ENCODE results near the gene RNASE13.
A peak's percentile ranks its signal among the peaks of the same experiment; 100 is the strongest.

The RNASE13 gene, protein sequence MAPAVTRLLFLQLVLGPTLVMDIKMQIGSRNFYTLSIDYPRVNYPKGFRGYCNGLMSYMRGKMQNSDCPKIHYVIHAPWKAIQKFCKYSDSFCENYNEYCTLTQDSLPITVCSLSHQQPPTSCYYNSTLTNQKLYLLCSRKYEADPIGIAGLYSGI

DNA sequence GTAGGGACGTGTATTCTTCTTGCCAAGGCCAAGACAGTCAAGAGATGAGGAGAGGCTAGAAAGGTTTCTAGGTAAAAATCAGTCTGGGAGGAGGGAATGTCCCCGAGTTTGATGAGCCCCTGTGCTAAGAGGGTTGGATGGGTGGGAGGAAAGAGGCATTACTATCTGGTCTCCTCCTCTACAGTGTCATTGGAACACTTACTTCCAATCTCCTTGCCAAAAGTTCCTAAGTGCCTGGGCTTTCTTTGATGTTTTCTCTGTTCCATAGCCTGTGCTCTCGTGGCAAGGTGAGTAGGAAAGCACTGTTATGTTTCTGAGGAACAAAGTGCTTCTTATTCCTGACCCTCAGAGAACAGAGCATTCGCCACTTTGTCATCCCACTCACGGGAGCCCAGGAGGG lies at the start of gene RNASE13:
RNASE13 (minus strand) TSS at position 101 of the 400 bp plus-strand sequence. CDS start 519 bp downstream, outside the sequence.
- Histone ChIP-seq H3K36me3 (replicated peaks) (no peaks in the 10 kb centered on the region), H3K4me3 (ENCODE audit: low read depth, low read length) (no peak within 1 kb of the TSS), H3K27ac (no peak within 1 kb of the TSS), H3K27me3 (replicated peaks) (peaks cover 2% of the 10 kb centered on the region)
- TF ChIP-seq, protein P1, sequence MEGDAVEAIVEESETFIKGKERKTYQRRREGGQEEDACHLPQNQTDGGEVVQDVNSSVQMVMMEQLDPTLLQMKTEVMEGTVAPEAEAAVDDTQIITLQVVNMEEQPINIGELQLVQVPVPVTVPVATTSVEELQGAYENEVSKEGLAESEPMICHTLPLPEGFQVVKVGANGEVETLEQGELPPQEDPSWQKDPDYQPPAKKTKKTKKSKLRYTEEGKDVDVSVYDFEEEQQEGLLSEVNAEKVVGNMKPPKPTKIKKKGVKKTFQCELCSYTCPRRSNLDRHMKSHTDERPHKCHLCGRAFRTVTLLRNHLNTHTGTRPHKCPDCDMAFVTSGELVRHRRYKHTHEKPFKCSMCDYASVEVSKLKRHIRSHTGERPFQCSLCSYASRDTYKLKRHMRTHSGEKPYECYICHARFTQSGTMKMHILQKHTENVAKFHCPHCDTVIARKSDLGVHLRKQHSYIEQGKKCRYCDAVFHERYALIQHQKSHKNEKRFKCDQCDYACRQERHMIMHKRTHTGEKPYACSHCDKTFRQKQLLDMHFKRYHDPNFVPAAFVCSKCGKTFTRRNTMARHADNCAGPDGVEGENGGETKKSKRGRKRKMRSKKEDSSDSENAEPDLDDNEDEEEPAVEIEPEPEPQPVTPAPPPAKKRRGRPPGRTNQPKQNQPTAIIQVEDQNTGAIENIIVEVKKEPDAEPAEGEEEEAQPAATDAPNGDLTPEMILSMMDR (IDR thresholded peaks at IDR 0.05; ENCODE audit: low read depth, low read length, missing control alignments) = no peak
- in situ Hi-C loops (cut with HindIII; ENCODE audit: low pct_ligation_motif_present, low sequenced_read_pairs) = no loop called here
- no peak for DNase-seq

DNA sequence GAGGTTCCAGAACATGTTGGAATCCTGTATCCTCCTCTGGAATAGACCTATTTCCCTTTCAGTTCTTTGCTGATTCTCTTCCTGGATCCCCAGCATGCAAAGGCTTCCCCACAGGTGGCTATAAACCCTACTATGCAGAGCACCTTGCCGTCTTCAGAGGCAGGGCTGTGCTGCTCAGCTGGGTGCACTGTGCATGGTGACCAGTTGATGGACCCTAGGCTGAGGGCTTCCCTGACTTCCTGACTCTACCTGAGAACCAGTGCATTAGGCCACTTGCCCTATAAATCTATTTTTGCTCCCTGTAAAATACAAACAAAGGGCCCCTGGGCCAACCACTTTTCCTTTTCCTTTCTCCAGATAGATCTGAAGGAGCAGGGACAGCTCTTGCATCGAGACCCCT lies 49.8 kb upstream of the RNASE13 start:
- H3K27me3 ChIP-seq (replicated peaks) = no peaks in the 10 kb centered on the region
- DNase-seq = no peak
- TF ChIP-seq, protein P1 (IDR thresholded peaks at IDR 0.05; ENCODE audit: low read depth, low read length, missing control alignments) = no peak
- in situ Hi-C loops (cut with HindIII; ENCODE audit: low pct_ligation_motif_present, low sequenced_read_pairs) = no loop called here
- H3K27ac ChIP-seq = peak overlapping the region; percentile 41
- H3K36me3 ChIP-seq (replicated peaks) = peaks cover 77% of the 10 kb centered on the region
- no peak overlapping the region for H3K4me3 ChIP-seq (ENCODE audit: low read depth, low read length)

DNA sequence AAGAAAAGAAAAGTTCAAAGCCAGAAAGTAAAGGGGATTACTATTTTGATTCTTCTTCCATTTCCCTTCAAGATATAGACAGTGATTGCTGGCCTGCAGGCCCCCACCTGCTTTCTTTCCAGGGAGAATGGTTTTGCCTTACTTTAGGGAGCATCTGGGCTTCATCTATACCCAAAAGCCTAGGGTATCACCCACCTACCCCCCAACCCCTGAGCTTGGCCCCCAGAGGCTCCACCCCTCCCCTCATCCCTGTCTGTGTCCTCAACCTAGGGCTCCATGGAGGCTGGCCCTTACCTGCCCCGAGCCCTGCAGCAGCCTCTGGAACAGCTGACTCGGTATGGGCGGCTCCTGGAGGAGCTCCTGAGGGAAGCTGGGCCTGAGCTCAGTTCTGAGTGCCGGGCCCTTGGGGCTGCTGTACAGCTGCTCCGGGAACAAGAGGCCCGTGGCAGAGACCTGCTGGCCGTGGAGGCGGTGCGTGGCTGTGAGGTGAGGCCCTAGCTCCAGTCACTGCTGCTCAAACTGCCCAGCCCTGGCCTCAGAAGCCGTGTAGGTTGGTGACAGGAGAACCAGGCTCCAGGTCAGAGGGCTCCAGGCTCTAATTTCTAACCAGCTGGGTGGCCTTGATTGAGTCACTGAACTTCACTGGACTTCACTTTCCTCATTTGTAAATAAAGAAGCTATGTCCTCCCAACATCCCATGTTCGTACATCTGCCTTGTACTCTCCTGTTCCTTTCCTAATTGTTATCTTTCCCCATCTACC lies 49.1 kb upstream of the RNASE13 start:
- in situ Hi-C loops (cut with HindIII; ENCODE audit: low pct_ligation_motif_present, low sequenced_read_pairs) = no loop called here
- H3K36me3 ChIP-seq (replicated peaks) = peaks cover 78% of the 10 kb centered on the region

DNA sequence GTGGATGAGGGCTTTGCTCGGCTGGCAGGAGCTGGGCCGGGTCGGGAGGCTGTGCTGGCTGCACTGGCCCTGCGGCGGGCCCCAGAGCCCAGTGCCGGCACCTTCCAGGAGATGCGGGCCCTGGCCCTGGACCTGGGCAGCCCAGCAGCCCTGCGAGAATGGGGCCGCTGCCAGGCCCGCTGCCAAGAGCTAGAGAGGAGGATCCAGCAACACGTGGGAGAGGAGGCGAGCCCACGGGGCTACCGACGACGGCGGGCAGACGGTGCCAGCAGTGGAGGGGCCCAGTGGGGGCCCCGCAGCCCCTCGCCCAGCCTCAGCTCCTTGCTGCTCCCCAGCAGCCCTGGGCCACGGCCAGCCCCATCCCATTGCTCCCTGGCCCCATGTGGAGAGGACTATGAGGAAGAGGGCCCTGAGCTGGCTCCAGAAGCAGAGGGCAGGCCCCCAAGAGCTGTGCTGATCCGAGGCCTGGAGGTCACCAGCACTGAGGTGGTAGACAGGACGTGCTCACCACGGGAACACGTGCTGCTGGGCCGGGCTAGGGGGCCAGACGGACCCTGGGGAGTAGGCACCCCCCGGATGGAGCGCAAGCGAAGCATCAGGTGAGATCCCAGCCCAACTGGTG lies 47.0 kb upstream of the RNASE13 start:
- no peak for DNase-seq
- H3K27ac ChIP-seq = no peak overlapping the region
- TF ChIP-seq, protein P1 (IDR thresholded peaks at IDR 0.05; ENCODE audit: low read depth, low read length, missing control alignments) = no peak
- no peak overlapping the region for H3K4me3 ChIP-seq (ENCODE audit: low read depth, low read length)
- in situ Hi-C loops (cut with HindIII; ENCODE audit: low pct_ligation_motif_present, low sequenced_read_pairs) = no loop called here
- no peaks in the 10 kb centered on the region for H3K27me3 ChIP-seq (replicated peaks)
- peaks cover 94% of the 10 kb centered on the region for H3K36me3 ChIP-seq (replicated peaks)

More for the DNA sequence above, 49.1 kb upstream of the RNASE13 start:
- H3K27me3 ChIP-seq (replicated peaks) = no peaks in the 10 kb centered on the region
- no peak for DNase-seq
- TF ChIP-seq, protein P1 (IDR thresholded peaks at IDR 0.05; ENCODE audit: low read depth, low read length, missing control alignments) = no peak
- no peak overlapping the region for H3K4me3 ChIP-seq (ENCODE audit: low read depth, low read length)
- H3K27ac ChIP-seq = no peak overlapping the region

DNA sequence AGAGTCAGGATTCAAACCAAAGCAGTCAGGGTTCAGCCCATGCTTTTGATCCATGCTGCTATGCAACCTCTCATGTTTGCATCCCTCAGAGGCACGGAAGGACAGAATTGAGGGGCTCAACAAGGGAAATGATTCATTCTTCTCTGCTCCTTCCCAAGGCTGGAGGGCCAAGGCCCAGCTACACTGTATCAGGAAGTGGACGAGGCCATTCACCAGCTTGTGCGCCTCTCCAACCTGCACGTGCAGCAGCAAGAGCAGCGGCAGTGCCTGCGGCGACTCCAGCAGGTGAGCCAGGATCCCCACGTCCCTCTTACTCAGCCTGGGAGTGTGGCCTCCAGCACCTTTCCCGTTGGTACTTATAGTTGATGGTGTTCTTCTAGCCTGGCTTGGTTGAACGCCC lies 44.1 kb upstream of the RNASE13 start:
- Histone ChIP-seq H3K36me3 (replicated peaks) (peaks cover 93% of the 10 kb centered on the region), H3K27me3 (replicated peaks) (no peaks in the 10 kb centered on the region), H3K4me3 (ENCODE audit: low read depth, low read length) (no peak overlapping the region), H3K27ac (no peak overlapping the region)
- DNase-seq = no peak
- in situ Hi-C loops (cut with HindIII; ENCODE audit: low pct_ligation_motif_present, low sequenced_read_pairs) = no loop called here
- TF ChIP-seq, protein P1 (IDR thresholded peaks at IDR 0.05; ENCODE audit: low read depth, low read length, missing control alignments) = no peak

Measured in brain microvascular endothelial cell (primary cell).